Subcutaneous adipose tissue (tissue), 4 donors: ENCODE data around the gene ABAT. TPM values are rescaled to one million over a fixed set of nuclear protein-coding genes. Genes with fewer than 3 reads are reported as not detected.

Source experiments
- total RNA-seq, 4 donors: library from RNA; depleted of rRNA; stranded (reverse); fragments of >200 nt; gene quantifications; one replicate each; pipeline ENCODE4 v1.1.0, GENCODE V29; 2016
- TF ChIP-seq, protein P1 (sequence below): fragments of 450-650 bp; IDR thresholded peaks from one replicate; pipeline ENCODE4 v1.5.1; 2016; ENCODE audit warnings: low read depth, mild to moderate bottlenecking, control low read depth, antibody characterized with exemption, moderate library complexity

ABAT gene
- total RNA-seq, 4 donors from 2014 or later = 4.9 to 9.8 (median 7.0) TPM

DNA sequence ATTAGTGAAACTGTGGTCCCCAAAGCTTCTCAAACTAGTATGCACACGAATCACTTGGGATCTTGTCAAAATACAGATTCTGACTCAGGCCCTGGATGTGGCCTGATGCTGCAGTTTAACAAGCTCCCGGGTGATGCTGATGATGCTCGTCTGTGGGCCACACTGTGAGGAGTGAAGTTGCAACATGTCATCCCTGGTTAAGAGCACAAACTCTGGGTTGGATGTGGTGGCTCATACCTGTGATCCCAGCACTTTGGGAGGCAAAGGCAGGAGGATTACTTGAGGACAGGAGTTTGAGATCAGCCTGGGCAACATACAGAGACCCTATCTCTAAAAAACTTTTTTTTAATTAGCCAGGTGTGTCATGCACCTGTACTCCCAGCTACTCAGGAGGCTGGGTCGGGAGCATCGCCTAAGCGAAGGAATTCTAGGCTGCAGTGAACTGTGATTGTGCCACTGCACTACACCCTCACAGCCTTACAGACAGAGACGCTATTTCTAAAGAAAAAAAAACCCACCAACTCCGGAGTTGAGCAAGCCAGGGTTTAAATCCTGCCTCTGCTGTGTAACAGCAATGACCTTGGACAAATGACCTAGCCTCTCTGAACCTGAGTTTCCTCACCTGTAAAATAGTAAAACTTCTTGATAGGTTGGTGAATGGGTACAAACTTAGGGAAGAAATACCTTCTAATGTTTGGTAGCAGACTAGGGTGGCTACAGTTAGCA lies 24.4 kb upstream of the ABAT start:
- TF ChIP-seq, protein P1, sequence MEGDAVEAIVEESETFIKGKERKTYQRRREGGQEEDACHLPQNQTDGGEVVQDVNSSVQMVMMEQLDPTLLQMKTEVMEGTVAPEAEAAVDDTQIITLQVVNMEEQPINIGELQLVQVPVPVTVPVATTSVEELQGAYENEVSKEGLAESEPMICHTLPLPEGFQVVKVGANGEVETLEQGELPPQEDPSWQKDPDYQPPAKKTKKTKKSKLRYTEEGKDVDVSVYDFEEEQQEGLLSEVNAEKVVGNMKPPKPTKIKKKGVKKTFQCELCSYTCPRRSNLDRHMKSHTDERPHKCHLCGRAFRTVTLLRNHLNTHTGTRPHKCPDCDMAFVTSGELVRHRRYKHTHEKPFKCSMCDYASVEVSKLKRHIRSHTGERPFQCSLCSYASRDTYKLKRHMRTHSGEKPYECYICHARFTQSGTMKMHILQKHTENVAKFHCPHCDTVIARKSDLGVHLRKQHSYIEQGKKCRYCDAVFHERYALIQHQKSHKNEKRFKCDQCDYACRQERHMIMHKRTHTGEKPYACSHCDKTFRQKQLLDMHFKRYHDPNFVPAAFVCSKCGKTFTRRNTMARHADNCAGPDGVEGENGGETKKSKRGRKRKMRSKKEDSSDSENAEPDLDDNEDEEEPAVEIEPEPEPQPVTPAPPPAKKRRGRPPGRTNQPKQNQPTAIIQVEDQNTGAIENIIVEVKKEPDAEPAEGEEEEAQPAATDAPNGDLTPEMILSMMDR = no peak

DNA sequence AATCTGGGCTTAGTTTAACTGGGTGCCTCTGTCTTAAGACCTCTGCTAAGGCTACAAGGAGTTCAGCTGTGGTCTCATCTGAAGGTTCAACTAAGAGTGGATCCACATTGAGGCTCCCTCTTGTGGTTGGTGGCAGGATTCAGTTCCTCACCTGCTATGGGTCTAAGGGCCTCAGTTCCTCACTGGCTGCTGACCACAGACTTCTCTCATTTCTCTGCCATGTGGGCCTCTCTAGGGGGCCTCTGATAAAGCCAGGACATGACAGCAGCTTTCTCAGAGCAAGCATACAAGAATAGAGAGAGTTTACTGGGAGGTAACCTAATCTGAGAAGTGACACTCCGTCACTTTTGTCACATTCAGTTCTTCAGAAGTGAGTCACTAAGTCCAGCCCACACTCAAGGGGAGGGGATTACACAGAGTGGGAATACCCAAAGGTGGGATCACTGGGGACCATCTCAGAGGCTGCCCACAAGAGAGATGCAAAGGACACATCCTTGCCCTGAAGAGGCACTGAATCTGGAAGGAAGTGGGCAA lies 19.2 kb upstream of the ABAT start:
- TF ChIP-seq, protein P1 = no peak

DNA sequence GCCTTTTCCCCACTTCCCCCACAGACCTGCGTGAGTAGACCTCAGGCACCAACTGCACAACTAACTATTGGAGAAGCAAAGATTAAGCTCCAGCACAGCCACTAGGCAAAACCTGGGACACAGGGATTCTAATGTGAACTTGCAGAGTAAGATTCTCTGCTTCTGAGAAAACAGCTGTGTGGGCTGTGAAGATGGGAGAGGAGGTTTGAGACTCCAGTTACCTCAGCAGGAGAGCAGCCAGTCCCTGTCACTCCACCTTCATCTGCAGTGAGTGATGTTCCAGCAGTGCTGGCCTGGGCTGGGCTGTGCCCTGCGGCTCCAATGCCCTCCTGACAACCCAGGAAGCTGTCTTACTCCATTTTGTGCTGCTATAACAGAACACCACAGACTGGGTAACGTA lies 18.0 kb upstream of the ABAT start:
- TF ChIP-seq, protein P1 = no peak

DNA sequence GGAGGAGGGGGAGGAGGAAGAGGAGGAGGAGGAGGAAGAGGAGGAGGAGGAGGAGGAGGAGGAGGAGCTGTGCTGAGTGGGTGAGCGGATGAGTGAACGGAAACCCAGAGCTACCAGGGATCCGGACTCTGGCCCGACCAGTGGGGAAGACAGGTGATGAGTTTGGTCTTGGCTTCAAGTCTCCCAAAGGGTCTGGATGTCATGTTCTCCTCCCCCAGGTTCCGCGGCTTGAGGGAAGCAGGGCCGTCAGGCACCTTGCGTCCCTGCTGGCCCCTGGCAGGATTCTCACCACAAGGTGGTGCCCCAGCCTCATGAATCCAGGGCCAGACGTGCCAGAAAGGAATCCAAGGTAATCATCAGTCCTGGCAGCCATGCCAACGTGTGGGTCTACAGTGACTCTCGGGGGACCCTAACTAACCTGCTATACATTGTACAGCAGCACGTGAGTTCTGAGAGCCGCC lies 13.5 kb upstream of the ABAT start:
- TF ChIP-seq, protein P1 = no peak

DNA sequence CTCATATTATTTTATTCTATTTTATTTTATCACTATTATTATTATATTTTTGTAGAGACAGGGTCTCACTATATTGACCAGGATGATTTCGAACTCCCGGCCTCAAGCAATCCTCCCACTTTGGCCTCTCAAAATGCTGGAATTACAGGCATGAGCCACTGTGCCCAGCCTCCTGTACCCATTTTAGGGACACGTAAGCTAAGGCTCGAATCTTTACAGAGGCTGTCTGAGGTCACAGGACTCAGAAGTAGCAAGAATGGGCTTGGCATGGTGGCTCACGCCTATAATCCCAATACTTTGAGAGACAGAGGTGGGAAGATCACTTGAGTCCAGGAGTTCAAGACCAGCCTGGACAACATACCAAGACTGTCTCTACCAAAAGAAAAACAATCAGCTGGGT lies 12.7 kb upstream of the ABAT start:
- TF ChIP-seq, protein P1 = no peak

DNA sequence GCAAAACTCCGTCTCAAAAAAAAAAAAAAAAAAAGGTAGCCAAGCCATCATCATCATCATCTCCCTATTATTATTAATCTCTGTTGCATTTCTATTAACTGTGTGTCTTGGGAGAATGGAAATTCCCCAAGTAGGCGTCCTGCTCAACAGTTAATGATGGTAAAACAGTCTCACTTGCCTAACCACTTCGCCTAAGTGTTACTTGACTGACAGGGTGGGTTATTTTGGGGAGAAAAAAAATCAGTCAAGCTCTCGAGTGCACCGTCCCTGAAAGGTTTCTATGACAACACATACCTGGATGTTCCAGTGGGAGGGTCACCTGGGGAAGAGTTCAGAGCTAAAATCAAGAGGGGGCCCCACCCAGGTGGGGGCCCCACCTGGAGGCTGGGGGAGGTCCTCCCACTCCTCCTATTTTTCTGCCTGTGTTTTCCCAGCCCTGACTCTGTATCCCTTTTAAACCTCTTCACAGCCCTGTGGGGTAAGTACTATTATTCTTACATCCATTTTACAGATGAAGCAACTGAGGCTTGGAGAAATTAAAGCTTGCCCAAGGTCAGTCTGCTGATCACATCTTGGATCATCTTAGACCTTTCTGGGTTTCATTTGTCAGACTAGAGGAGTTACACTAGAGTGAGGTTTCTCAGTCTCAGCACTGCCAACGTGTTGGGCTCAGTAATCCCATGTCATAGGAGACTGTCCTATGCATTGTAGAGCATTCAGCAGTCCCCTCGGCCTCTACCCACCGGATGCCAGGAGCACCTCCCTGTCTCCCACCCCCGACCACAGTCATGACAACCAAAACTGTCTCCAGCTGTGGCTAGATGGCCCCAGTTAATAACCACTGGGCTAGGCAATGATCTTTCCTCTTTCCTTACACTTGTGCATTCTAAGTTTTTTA lies 11.0 kb upstream of the ABAT start:
- TF ChIP-seq, protein P1 = no peak

DNA sequence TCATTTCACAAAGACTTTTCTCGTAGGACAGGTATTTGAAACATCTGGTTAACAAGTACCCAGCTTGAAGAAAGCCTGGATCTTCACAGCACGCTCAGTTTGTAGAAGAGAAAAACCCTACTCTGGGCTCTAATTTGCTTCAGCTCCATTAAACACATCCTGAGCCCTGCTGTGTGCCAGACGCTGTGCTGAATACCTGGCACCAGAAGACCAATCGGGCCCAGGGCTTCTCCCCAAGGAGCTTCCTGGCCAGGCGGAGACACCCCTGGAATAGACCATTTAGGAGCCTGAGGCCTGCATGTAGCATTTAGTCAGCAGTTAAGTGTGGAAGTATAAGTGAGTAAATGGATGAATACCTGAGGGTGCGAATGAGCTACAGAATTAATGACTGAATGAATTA lies 8.9 kb upstream of the ABAT start:
- TF ChIP-seq, protein P1 = no peak
